ENCODE data around the gene GPBP1L1.

DNA sequence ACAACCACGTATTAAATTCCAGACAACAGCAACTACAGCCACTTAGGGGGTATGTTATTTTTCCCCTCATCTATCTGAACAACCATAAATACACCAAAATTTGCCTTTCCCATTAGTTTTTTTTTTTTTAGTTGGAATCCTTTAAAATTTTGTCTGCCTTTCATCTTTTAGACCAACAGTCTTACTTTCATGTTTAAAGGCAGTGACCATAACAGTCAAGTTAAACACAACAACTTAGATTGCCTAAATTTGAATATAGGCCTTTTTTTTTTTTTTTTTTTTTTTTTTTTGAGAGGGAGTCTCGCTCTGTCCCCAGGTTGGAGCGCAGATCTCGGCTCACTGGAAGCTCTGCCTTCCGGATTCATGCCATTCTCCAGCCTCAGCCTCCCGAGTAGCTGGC is 3.4 kb downstream of the GPBP1L1 start:
- TF ChIP-seq POLR2A (IDR thresholded peaks at IDR 0.05; ENCODE audit: low read depth, low read length): no peak
- TF ChIP-seq POLR2AphosphoS5 (IDR thresholded peaks at IDR 0.05; ENCODE audit: low read depth, low read length): no peak
- no peak for TF ChIP-seq TAF1 (IDR thresholded peaks at IDR 0.05; ENCODE audit: borderline replicate concordance, low read depth, low read length)
